A549 (cell line): ENCODE measurements around the gene SLC25A41. TPM values are rescaled to one million over a fixed set of nuclear protein-coding genes. Genes with fewer than 3 reads are reported as not detected.

Experiments
- ATAC-seq, 2 experiments: fragments of 200-7000 bp in 1 of 2; fragments of >200 bp in 1 of 2; cut with Nextera tagmentation in 1 of 2; cut with Tn5 transposase in 1 of 2; 3 replicates each; pipeline versions ENCODE4 v1.8.0 to v1.9.1; 2018 to 2020; ENCODE audit warnings: mild to moderate bottlenecking in 1 of 2, moderate library complexity in 1 of 2
- CTCF ChIA-PET: fragments of 300-600 bp; sonication (Branson Sonifier 250); formaldehyde crosslinking; extraction: SDS; loops from one replicate; lab custom pipeline; 2021; ENCODE audit warnings: antibody characterized with exemption, inconsistent platforms; lab: Yijun Ruan, JAX
- POLR2A ChIA-PET: fragments of 350-600 bp; formaldehyde crosslinking; extraction: SDS; loops from one replicate; lab custom pipeline; 2021; ENCODE audit warnings: antibody characterized with exemption, inconsistent platforms; lab: Yijun Ruan, JAX
- DNase-seq, 2 experiments: peaks; one replicate each; pipeline versions ENCODE4 v3.0.0 to v3.0.0-alpha.2; 2011 to 2016; ENCODE audit warnings: low read depth in 1 of 2, low spot score in 1 of 2
- FAIRE-seq: peaks from 2 replicates; lab custom pipeline; 2011; peaks lifted over from hg19 to GRCh38; lab: Jason Lieb, UNC
- H3K27ac ChIP-seq, 2 experiments: fragments of >200 bp; sonication (Bioruptor Twin); formaldehyde crosslinking; 3 replicates each; pipeline ENCODE4 v1.5.1; 2016 to 2017
- H3K4me1 ChIP-seq: fragments of >200 bp; sonication (Bioruptor Twin); formaldehyde crosslinking; 3 replicates; pipeline ENCODE4 v1.6.1; 2016
- H3K4me2 ChIP-seq: fragments of >200 bp; sonication (Bioruptor Twin); formaldehyde crosslinking; 3 replicates; pipeline ENCODE4 v1.6.1; 2016
- H3K4me3 ChIP-seq: fragments of >200 bp; sonication (Bioruptor Twin); formaldehyde crosslinking; 3 replicates; pipeline ENCODE4 v1.5.1; 2016
- H3K9me3 ChIP-seq: fragments of >200 bp; sonication (Bioruptor Twin); formaldehyde crosslinking; 3 replicates; pipeline ENCODE4 v1.6.1; 2016
- CBX8 ChIP-seq: fragments of 200-600 bp; sonication (generic); IDR thresholded peaks from 2 replicates; pipeline ENCODE4 v1.6.1; 2016
- CHD2 ChIP-seq: fragments of 150-350 bp; IDR thresholded peaks from 2 replicates; pipeline ENCODE4 v1.6.1; 2014; ENCODE audit warnings: low read length; ENCODE audit not compliant: partially characterized antibody
- EP300 ChIP-seq, 2 experiments: fragments of >200 bp; sonication (Bioruptor Twin); formaldehyde crosslinking; IDR thresholded peaks; 2 replicates in 1 of 2; 3 replicates in 1 of 2; pipeline ENCODE4 v1.6.1; 2016 to 2017
- ESRRA ChIP-seq: fragments of 150-350 bp; IDR thresholded peaks from 2 replicates; pipeline ENCODE4 v1.6.1; 2014; ENCODE audit warnings: mild to moderate bottlenecking, low read length, borderline replicate concordance
- FOSL2 ChIP-seq, 2 experiments: fragments of 450-650 bp in 1 of 2; fragments of >200 bp in 1 of 2; sonication (Bioruptor Twin) in 1 of 2; formaldehyde crosslinking; IDR thresholded peaks; 2 replicates each; pipeline versions ENCODE4 v1.5.0 to v1.6.1; 2016 to 2020; ENCODE audit warnings: mild to moderate bottlenecking in 1 of 2, moderate library complexity in 1 of 2
- FOXS1 ChIP-seq: fragments of 250-450 bp; sonication (Bioruptor Pico); IDR thresholded peaks from 2 replicates; pipeline ENCODE4 v1.5.0; 2020; ENCODE audit warnings: mild to moderate bottlenecking, moderate library complexity
- HEYL ChIP-seq: fragments of 250-450 bp; sonication (Bioruptor Pico); IDR thresholded peaks from 2 replicates; pipeline ENCODE4 v1.8.0; 2021; ENCODE audit warnings: mild to moderate bottlenecking, moderate library complexity
- HOXA7 ChIP-seq: fragments of 250-450 bp; sonication (Bioruptor Pico); IDR thresholded peaks from 2 replicates; pipeline ENCODE4 v1.5.0; 2020; ENCODE audit warnings: mild to moderate bottlenecking, moderate library complexity
- HOXB13 ChIP-seq: fragments of 250-450 bp; sonication (Bioruptor Pico); IDR thresholded peaks from 2 replicates; pipeline ENCODE4 v1.5.0; 2020; ENCODE audit warnings: low read depth, mild to moderate bottlenecking, moderate library complexity
- JUNB ChIP-seq: fragments of >200 bp; sonication (Bioruptor Twin); formaldehyde crosslinking; IDR thresholded peaks from 2 replicates; pipeline ENCODE4 v1.6.1; 2016
- KDM5A ChIP-seq: fragments of 200-600 bp; sonication (generic); IDR thresholded peaks from 2 replicates; pipeline ENCODE4 v1.6.1; 2016; ENCODE audit warnings: antibody characterized with exemption, mild to moderate bottlenecking
- NFE2L2 ChIP-seq: fragments of 150-350 bp; conservative IDR thresholded peaks from 2 replicates; pipeline ENCODE4 v1.6.1; 2014; ENCODE audit warnings: low read length
- NR3C1 ChIP-seq: fragments of >200 bp; sonication (Bioruptor Twin); formaldehyde crosslinking; IDR thresholded peaks from 3 replicates; pipeline ENCODE4 v1.6.1; 2017
- PHF8 ChIP-seq: fragments of 200-600 bp; sonication (generic); IDR thresholded peaks from 2 replicates; pipeline ENCODE4 v1.6.1; 2016; ENCODE audit warnings: low read depth, mild to moderate bottlenecking, antibody characterized with exemption, moderate library complexity, borderline replicate concordance
- RARB ChIP-seq: fragments of 250-450 bp; sonication (Bioruptor Pico); IDR thresholded peaks from 2 replicates; pipeline ENCODE4 v1.8.0; 2021; ENCODE audit warnings: mild to moderate bottlenecking, moderate library complexity
- RCOR1 ChIP-seq: fragments of 150-350 bp; IDR thresholded peaks from 2 replicates; pipeline ENCODE4 v1.6.1; 2014; ENCODE audit warnings: antibody characterized with exemption, low read length, low read depth
- SMC3 ChIP-seq: fragments of >200 bp; sonication (Bioruptor Twin); formaldehyde crosslinking; IDR thresholded peaks from 3 replicates; pipeline ENCODE4 v1.6.1; 2018; ENCODE audit warnings: inconsistent platforms
- TFCP2L1 ChIP-seq: fragments of 250-450 bp; sonication (Bioruptor Pico); IDR thresholded peaks from 2 replicates; pipeline ENCODE4 v1.5.0; 2021; ENCODE audit warnings: mild to moderate bottlenecking
- ZFP36 ChIP-seq: fragments of 450-650 bp; IDR thresholded peaks from 2 replicates; pipeline ENCODE4 v1.6.1; 2014; ENCODE audit warnings: borderline replicate concordance; ENCODE audit not compliant: partially characterized antibody
- WGBS: methylation state at CpG from one replicate; pipeline ENCODE4 v1.1.6; 2017; ENCODE audit errors: missing lambda C conversion rate; 5-methylcytosine and 5-hydroxymethylcytosine counted together
- polyA plus RNA-seq, 4 experiments: library from polyadenylated mRNA; depleted of rRNA in 3 of 4; stranded (reverse); fragments of >200 nt; fragmentation: RNase III in 1 of 4; extraction: RNeasy Plus Mini Kit Qiagen cat#74134 plus additional on column Dnase treatment in 1 of 4; gene quantifications; 2 replicates in 3 of 4; 3 replicates in 1 of 4; pipeline ENCODE4 v1.2.3, GENCODE V29; 2011 to 2017
- TF ChIP-seq, protein P1 (sequence below): IDR thresholded peaks from 2 replicates; pipeline ENCODE4 v1.6.1; 2012; ENCODE audit warnings: low read depth, borderline replicate concordance
- TF ChIP-seq, protein P2 (sequence below): IDR thresholded peaks from 2 replicates; pipeline ENCODE4 v1.6.1; 2012
- TF ChIP-seq, protein P3 (sequence below): fragments of 150-350 bp; IDR thresholded peaks from 2 replicates; pipeline ENCODE4 v1.6.1; 2014; ENCODE audit warnings: low read depth, mild to moderate bottlenecking, low read length
- TF ChIP-seq, protein P4 (sequence below): fragments of >200 bp; sonication (Bioruptor Twin); formaldehyde crosslinking; IDR thresholded peaks from 3 replicates; pipeline ENCODE4 v1.5.1; 2016

The SLC25A41 gene
- polyA plus RNA-seq, 2 of the 4 experiments (the other 2 are of a cell fraction) = 0.09 to 0.26 TPM

DNA sequence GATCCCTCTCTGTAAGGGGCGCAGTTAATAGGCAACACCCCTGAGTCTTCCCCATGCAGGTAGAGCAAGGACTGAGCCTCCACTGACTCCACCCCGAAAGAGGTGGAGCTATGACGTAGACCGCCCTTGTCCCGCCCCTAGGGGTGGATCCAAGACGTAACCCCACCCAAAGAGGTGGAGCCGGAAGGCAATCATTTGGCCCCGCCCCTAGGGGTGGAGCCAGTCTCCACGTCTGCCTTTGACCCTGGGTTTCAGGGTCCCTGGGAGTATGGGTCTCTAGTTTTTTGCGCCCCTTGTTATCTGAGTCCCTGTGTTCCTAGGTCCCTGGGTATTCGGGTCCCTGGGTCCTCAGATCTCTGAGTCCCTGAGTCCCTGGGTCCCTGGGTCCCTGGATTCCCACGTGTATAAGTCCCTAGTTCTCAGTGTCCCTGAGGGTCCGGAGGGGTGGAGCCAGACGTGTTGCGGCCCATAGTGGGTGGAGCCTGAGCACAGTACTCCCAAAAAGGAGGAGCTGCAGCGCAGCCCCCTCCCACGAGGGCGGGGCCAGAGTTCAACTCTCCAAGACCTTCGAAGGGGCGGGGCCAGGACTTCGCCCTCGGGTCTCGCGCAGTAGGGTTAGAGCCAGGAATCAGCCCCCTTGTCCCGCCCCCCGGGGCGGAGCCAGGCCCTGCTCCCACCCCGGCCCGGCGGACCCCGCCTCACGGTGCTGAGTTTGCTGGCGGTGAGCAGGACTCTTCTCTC, 42.8 kb upstream of the SLC25A41 start:
- CTCF ChIA-PET = interaction anchor here (0.9 to 1.0 kb wide), 2 partner anchors 105 to 387 kb away, joined by 3 to 5 read pairs; no protein-coding TSS in a partner anchor
- POLR2A ChIA-PET = interaction anchor here (0.6 to 1.4 kb wide), 4 partner anchors 40 to 922 kb away, joined by 3 to 5 read pairs (median 4); partner anchors contain the start of gene TNFSF9
- H3K4me1 ChIP-seq = peaks cover 4% of the 10 kb centered on the region; the same call in 1 of the 3 replicates
- TF ChIP-seq PHF8 (no peak), CBX8 (no peak), HOXB13 (no peak), RARB (CRISPR knock-in tag) (no peak), TFCP2L1 (no peak), ESRRA (no peak), RCOR1 (no peak), NR3C1 (no peak)
- TF ChIP-seq, all 56 proteins: peak for 0
- DNase-seq = peak; percentile 59 to 96
- 10% methylated on average over 2 of the region's 33 CpGs for WGBS
- peak; percentile 78 to 89 for ATAC-seq
- H3K9me3 ChIP-seq = no peaks in the 10 kb centered on the region
- H3K27ac ChIP-seq = peak overlapping the region; percentile 50 to 77; a peak in 4 of 6 replicates
- peak overlapping the region; percentile 44 for H3K4me3 ChIP-seq
- H3K4me2 ChIP-seq = peak overlapping the region; percentile 90
- no peak for FAIRE-seq

DNA sequence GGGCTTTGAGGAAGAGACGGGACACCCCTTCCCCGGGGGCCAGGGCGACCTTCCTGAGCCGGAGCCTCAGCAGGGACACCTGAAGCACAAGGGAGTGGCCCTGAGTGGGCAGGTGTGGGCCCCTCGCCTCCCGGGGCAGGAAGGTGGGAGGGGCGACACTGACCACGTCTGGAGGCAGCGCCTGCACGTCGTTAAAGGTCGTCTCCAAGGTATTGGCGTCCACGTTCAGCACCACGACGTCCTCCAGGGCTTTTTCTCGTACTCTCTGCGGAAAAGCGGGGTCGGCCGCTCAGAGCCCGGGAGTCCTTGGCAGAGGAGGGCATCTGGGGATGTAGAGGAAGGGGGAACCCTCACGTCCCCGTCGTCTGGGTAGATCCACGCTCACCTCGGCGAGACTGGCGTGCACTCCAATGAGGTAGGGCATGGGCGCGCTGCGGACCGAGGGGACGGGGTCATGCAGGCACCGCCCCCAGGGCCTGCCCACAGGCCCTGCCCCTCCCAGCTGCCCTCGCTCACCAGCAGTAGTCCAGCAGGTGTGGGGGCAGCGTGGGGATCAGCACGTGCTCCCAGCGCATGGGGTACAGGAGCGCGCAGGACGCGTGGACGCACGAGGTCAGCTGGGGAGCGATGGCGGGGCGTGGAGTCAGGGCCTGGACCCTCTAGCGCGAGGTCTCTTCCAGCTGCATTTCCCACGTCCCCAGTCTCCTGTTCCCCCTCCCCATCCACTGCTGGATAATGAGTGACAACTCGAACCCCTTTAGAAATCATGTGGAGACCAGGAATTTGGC, 42.0 kb upstream of the SLC25A41 start:
- ATAC-seq (peak; percentile 26 to 31; a peak in 4 of 6 replicates), DNase-seq (peak in 1 of 2 experiments; percentile 20), FAIRE-seq (no peak)
- peak overlapping the region; percentile 90 for H3K4me2 ChIP-seq
- no peaks in the 10 kb centered on the region for H3K9me3 ChIP-seq
- no peak for TF ChIP-seq FOXS1
- TF ChIP-seq NFE2L2 = no peak
- TF ChIP-seq, protein P1, sequence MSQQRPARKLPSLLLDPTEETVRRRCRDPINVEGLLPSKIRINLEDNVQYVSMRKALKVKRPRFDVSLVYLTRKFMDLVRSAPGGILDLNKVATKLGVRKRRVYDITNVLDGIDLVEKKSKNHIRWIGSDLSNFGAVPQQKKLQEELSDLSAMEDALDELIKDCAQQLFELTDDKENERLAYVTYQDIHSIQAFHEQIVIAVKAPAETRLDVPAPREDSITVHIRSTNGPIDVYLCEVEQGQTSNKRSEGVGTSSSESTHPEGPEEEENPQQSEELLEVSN = no peak; the same call in 1 of the 2 replicates
- no peak for TF ChIP-seq SMC3
- no peak for TF ChIP-seq RARB (CRISPR knock-in tag)
- TF ChIP-seq FOSL2 (IDR thresholded peaks at IDR 0.05) = no peak
- no peak for TF ChIP-seq FOSL2 (CRISPR knock-in tag; IDR thresholded peaks at IDR 0.05)
- TF ChIP-seq, protein P2, sequence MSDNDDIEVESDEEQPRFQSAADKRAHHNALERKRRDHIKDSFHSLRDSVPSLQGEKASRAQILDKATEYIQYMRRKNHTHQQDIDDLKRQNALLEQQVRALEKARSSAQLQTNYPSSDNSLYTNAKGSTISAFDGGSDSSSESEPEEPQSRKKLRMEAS = peak; percentile 50
- TF ChIP-seq, protein P3, sequence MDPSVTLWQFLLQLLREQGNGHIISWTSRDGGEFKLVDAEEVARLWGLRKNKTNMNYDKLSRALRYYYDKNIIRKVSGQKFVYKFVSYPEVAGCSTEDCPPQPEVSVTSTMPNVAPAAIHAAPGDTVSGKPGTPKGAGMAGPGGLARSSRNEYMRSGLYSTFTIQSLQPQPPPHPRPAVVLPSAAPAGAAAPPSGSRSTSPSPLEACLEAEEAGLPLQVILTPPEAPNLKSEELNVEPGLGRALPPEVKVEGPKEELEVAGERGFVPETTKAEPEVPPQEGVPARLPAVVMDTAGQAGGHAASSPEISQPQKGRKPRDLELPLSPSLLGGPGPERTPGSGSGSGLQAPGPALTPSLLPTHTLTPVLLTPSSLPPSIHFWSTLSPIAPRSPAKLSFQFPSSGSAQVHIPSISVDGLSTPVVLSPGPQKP = no peak
- TF ChIP-seq CHD2 = no peak
- peaks cover 4% of the 10 kb centered on the region; the same call in 1 of the 3 replicates for H3K4me1 ChIP-seq
- peak overlapping the region in 1 of 2 experiments; percentile 61; a peak in 2 of 6 replicates for H3K27ac ChIP-seq
- CTCF ChIA-PET = interaction anchor here (0.9 kb wide), 1 partner anchor 388 kb away, joined by 3 read pairs; no protein-coding TSS in a partner anchor
- 27% methylated on average over 18 of the region's 52 CpGs for WGBS
- H3K4me3 ChIP-seq = peak overlapping the region; percentile 44
- POLR2A ChIA-PET = interaction anchor here (1.1 to 1.4 kb wide), 2 partner anchors 41 to 55 kb away, joined by 5 read pairs; partner anchors contain the start of gene TNFSF9

DNA sequence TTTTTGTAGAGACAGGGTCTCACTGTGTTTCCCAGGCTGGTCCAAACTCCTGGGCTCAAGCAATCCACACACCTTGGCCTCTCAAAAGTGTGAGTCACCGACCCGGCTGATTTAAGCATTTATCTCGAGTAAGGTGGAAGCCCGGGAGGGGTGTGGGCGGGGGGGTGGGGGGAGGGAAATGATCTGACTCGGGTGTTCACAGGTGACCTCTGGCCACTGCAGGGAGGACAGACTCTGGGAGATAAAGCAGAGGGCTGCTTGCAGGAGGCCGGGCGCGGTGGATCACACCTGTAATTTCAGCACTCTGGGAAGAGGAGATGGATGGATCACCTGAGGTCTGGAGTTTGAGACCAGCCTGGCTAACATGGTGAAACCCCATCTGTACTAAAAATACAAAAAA, 40.1 kb upstream of the SLC25A41 start:
- no peak overlapping the region for H3K4me3 ChIP-seq
- TF ChIP-seq JUNB = no peak
- TF ChIP-seq, protein P1 = no peak
- TF ChIP-seq, protein P4, sequence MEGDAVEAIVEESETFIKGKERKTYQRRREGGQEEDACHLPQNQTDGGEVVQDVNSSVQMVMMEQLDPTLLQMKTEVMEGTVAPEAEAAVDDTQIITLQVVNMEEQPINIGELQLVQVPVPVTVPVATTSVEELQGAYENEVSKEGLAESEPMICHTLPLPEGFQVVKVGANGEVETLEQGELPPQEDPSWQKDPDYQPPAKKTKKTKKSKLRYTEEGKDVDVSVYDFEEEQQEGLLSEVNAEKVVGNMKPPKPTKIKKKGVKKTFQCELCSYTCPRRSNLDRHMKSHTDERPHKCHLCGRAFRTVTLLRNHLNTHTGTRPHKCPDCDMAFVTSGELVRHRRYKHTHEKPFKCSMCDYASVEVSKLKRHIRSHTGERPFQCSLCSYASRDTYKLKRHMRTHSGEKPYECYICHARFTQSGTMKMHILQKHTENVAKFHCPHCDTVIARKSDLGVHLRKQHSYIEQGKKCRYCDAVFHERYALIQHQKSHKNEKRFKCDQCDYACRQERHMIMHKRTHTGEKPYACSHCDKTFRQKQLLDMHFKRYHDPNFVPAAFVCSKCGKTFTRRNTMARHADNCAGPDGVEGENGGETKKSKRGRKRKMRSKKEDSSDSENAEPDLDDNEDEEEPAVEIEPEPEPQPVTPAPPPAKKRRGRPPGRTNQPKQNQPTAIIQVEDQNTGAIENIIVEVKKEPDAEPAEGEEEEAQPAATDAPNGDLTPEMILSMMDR = no peak
- TF ChIP-seq ZFP36 = no peak
- no peak for TF ChIP-seq KDM5A
- no peak for TF ChIP-seq EP300 (IDR thresholded peaks at IDR 0.05)
- no peak for TF ChIP-seq HOXA7 (CRISPR knock-in tag)
- TF ChIP-seq CHD2 = no peak
- TF ChIP-seq HEYL = no peak
- no peak for TF ChIP-seq CBX8
- no peak for TF ChIP-seq HOXB13
- TF ChIP-seq, all 56 proteins: peak for 0
- ChIA-PET CTCF (no interaction called here), POLR2A (no interaction called here)
- H3K4me1 ChIP-seq = peaks cover 4% of the 10 kb centered on the region; the same call in 1 of the 3 replicates
- H3K4me2 ChIP-seq = no peak overlapping the region
- DNase-seq = no peak
- no peaks in the 10 kb centered on the region for H3K9me3 ChIP-seq
- ATAC-seq = no peak
- 100% methylated on average over 3 of the region's 9 CpGs for WGBS
- FAIRE-seq = no peak
- H3K27ac ChIP-seq = no peak overlapping the region
